Panc1 (cell line): ENCODE data around the gene TRAPPC5. TPM values are rescaled to one million over a fixed set of nuclear protein-coding genes. Genes with fewer than 3 reads are reported as not detected.
A peak's percentile ranks its signal among the peaks of the same experiment; 100 is the strongest.

ENCODE experiments used
- ATAC-seq: fragments of 200-7000 bp; cut with Tn5 transposase; 2 replicates; pipeline ENCODE4 v1.9.1; 2020; ENCODE audit warnings: mild to moderate bottlenecking, moderate library complexity
- BruUV-seq: library from RNA; stranded (reverse); fragments of 400-500 nt; replicated peaks from 2 replicates; lab custom pipeline; 2021; lab: Mats Ljungman, UMichigan
- CTCF ChIA-PET: fragments of 300-600 bp; sonication (Branson Sonifier 250); formaldehyde crosslinking; loops from one replicate; lab custom pipeline; 2022; ENCODE audit warnings: antibody characterized with exemption; lab: Charles Lee
- POLR2A ChIA-PET: fragments of 300-600 bp; sonication (Branson Sonifier 250); formaldehyde crosslinking; loops from one replicate; lab custom pipeline; 2022; ENCODE audit warnings: antibody characterized with exemption; lab: Charles Lee
- DNase-seq: peaks from one replicate; pipeline ENCODE4 v3.0.0-alpha.2; 2010; ENCODE audit warnings: low read depth, low spot score
- H3K27ac ChIP-seq: 2 replicates; pipeline ENCODE4 v1.5.1; 2011; ENCODE audit warnings: mild to moderate bottlenecking, low read length, inconsistent platforms
- H3K27me3 ChIP-seq: fragments of 200-500 bp; sonication (Bioruptor generic); 2 replicates; pipeline ENCODE4 v1.6.0; 2014; ENCODE audit warnings: low read length, inconsistent platforms; ENCODE audit not compliant: control insufficient read depth, insufficient read depth
- H3K36me3 ChIP-seq: fragments of 200-500 bp; sonication (Bioruptor generic); 2 replicates; pipeline ENCODE4 v1.5.1; 2014; ENCODE audit warnings: inconsistent platforms, mild to moderate bottlenecking, low read length, moderate library complexity; ENCODE audit not compliant: control insufficient read depth, insufficient read depth
- H3K4me1 ChIP-seq: 2 replicates; pipeline ENCODE4 v1.5.1; 2011; ENCODE audit warnings: inconsistent platforms, mild to moderate bottlenecking, low read length, moderate library complexity; ENCODE audit not compliant: control insufficient read depth, insufficient read depth
- H3K4me3 ChIP-seq, 2 experiments: 2 replicates each; pipeline ENCODE4 v1.5.1; 2011 to 2012; ENCODE audit warnings: low read depth in 2 of 2, low read length in 2 of 2, mild to moderate bottlenecking in 2 of 2, inconsistent platforms in 1 of 2, moderate library complexity in 1 of 2
- H3K9me3 ChIP-seq: fragments of 200-500 bp; sonication (Bioruptor generic); 2 replicates; pipeline ENCODE4 v1.5.1; 2014; ENCODE audit warnings: low read depth, mild to moderate bottlenecking, inconsistent platforms, low read length, moderate library complexity; ENCODE audit not compliant: control insufficient read depth, insufficient read depth
- CTCF ChIP-seq: fragments of 450-650 bp; IDR thresholded peaks from 2 replicates; pipeline ENCODE4 v1.5.1; 2017; ENCODE audit warnings: mild to moderate bottlenecking
- POLR2AphosphoS5 ChIP-seq: IDR thresholded peaks from 2 replicates; pipeline ENCODE4 v1.6.1; 2012; ENCODE audit warnings: mild to moderate bottlenecking, low read depth, low read length, moderate library complexity
- REST ChIP-seq, 2 experiments: IDR thresholded peaks; 2 replicates each; pipeline ENCODE4 v1.6.1; 2011 to 2012; ENCODE audit warnings: low read depth in 2 of 2, control low read depth in 1 of 2, low read length in 1 of 2, mild to moderate bottlenecking in 1 of 2, moderate library complexity in 1 of 2; ENCODE audit not compliant: insufficient read depth in 1 of 2
- SIN3A ChIP-seq: IDR thresholded peaks from 2 replicates; pipeline ENCODE4 v1.6.1; 2012; ENCODE audit warnings: low read depth, mild to moderate bottlenecking, low read length, moderate library complexity, borderline replicate concordance; ENCODE audit not compliant: insufficient read depth
- TCF7L2 ChIP-seq: IDR thresholded peaks from 2 replicates; pipeline ENCODE4 v1.6.1; 2011; ENCODE audit warnings: mild to moderate bottlenecking, low read depth, low read length, inconsistent platforms
- in situ Hi-C: cut with HindIII; loops from 2 replicates; pipeline ENCODE4 v1.10.0; 2016; ENCODE audit warnings: low sequenced_read_pairs, low pct_unique_long_range_greater_than_20kb
- intact Hi-C: fragments of 100-400 bp; cut with micrococcal nuclease; formaldehyde crosslinking; loops from one replicate; pipeline ENCODE4 v1.10.0; 2022; ENCODE audit not compliant: unreplicated experiment
- total RNA-seq: library from RNA; stranded (reverse); gene quantifications from one replicate; pipeline ENCODE4 v1.2.1, GENCODE V29; 2021; ENCODE audit not compliant: unreplicated experiment

TRAPPC5 gene
- total RNA-seq, 1 experiment from 2014 or later, result 101 TPM

GRCh38 chr19:7682175-7682855 is 1.7 kb downstream of the TRAPPC5 start:
- H3K4me3 ChIP-seq, result no peak overlapping the region

More at GRCh38 chr19:7682175-7682855, 1.7 kb downstream of the TRAPPC5 start:
- H3K27me3 ChIP-seq, result no peaks in the 10 kb centered on the region
- intact Hi-C loops (loop anchor here (5.0 kb wide), 1 partner anchor 115 kb away; no protein-coding TSS in a partner anchor), in situ Hi-C loops (no loop called here)
- ATAC-seq (no peak), DNase-seq (no peak)
- ChIA-PET CTCF (no interaction called here), POLR2A (no interaction called here)
- H3K4me1 ChIP-seq, result no peaks in the 10 kb centered on the region; the same call in 1 of the 2 replicates
- no peak overlapping the region for H3K27ac ChIP-seq
- H3K9me3 ChIP-seq, result no peaks in the 10 kb centered on the region
- TF ChIP-seq TCF7L2 (no peak), CTCF (no peak), SIN3A (no peak), POLR2AphosphoS5 (no peak), REST (IDR thresholded peaks at IDR 0.05; ENCODE audit: insufficient read depth in 1 of 2, low read depth in 2 of 2, low read length in 1 of 2) (no peak)
- TSS peak; percentile 91 for BruUV-seq
- H3K36me3 ChIP-seq, result no peaks in the 10 kb centered on the region; the same call in 1 of the 2 replicates
